Midbrain (tissue), 1 donor: ENCODE data around the gene ACBD4.
A peak's percentile ranks its signal among the peaks of the same experiment; 100 is the strongest.

ENCODE experiments used
- DNase-seq: peaks from one replicate; lab custom pipeline; 2025; lab: John Stamatoyannopoulos, UW

The ACBD4 gene

GRCh38 chr17:45135192-45135977 lies at the start of gene ACBD4:
Gene ACBD4, plus strand, starts transcription at chr17:45135687. Its CDS starts 458 bp downstream, at chr17:45136145.
- DNase-seq: peak; percentile 94

DNA sequence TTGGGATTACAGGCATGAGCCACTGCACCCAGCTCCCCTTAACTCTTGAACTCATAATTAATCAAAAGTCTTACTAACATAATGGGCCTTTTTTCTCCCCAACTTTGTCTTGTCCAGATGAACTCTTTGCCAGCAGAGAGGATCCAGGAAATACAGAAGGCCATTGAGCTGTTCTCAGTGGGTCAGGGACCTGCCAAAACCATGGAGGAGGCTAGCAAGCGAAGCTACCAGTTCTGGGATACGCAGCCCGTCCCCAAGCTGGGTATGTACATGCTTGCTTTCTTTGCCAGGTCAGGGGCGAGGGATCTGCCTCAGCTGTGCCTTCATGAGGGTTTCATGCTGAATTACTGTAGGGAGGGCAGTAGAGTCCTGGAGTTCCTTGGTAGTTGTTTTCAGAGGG lies 49.1 kb upstream of the ACBD4 start:
- no peak for DNase-seq

GRCh38 chr17:45086865-45087503 lies 48.5 kb upstream of the ACBD4 start:
- DNase-seq: peak; percentile 40

GRCh38 chr17:45087504-45087975 lies 47.9 kb upstream of the ACBD4 start:
- no peak for DNase-seq

GRCh38 chr17:45087978-45088377 lies 47.5 kb upstream of the ACBD4 start:
- no peak for DNase-seq

GRCh38 chr17:45088741-45089140 lies 46.7 kb upstream of the ACBD4 start:
- DNase-seq: no peak

- DNase-seq: no peak
Measured at GRCh38 chr17:45090711-45091110, 44.8 kb upstream of the ACBD4 start.

DNA sequence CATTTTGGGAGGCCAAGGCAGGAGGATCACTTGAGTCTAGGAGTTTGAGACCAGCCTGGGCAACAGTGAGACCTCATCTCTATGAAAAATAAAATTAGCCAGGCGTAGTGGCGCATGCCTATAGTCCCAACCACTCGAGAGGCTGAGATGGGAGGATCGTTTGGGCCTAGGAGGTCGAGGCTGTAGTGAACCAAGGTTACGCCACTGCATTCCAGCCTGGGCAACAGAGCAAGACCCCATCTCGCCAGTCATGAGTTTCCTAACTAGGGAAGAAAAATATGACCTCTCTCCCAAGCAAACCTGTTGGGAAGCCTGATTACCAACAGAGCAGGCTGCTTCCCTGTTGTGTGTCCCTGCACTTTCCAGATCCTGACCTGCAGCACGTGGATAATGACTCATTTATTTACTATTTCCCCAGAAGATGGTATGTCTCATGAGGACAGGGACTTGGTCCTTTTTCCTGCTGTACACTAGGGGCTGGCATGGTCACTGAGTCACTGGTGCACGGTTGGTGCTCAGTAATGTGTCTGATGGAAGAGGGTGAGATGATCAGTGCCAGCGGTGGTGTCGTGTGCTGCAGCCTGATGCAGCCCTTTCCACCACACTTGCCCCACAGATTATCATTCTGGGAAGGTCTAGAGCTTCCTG lies 43.6 kb upstream of the ACBD4 start:
- DNase-seq: no peak

GRCh38 chr17:45092911-45093430 lies 42.5 kb upstream of the ACBD4 start:
- DNase-seq: peak; percentile 97

DNA sequence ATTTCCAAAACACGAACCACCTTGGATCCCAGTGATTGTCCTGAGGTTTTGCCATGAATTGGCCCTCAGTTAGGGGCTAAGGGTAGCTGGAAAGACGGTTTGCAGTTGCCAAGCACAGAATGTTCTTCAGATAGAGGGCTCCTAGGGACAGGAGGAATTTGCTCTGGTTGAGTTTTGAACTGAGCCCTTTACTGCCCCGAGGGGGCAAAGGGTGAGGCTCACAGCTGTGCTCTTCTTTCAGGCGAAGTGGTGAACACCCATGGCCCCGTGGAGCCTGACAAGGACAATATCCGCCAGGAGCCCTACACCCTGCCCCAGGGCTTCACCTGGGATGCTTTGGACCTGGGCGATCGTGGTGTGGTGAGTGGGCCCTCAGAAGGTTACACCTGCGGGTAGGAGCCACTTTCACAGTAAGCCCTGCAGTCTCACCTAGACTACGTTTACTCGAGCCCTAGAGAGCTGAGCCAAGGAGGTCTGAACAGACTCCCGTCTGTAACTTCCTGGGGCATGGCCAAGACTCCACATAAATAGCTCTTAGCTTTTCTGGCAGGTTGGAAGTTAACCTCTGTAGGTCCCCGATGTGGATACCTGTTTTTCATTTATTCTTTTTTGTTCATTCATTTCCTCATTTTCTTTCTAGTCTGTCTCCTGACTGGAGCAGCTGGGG lies 41.9 kb upstream of the ACBD4 start:
- no peak for DNase-seq

GRCh38 chr17:45096141-45096540 lies 39.3 kb upstream of the ACBD4 start:
- DNase-seq: peak; percentile 32

DNA sequence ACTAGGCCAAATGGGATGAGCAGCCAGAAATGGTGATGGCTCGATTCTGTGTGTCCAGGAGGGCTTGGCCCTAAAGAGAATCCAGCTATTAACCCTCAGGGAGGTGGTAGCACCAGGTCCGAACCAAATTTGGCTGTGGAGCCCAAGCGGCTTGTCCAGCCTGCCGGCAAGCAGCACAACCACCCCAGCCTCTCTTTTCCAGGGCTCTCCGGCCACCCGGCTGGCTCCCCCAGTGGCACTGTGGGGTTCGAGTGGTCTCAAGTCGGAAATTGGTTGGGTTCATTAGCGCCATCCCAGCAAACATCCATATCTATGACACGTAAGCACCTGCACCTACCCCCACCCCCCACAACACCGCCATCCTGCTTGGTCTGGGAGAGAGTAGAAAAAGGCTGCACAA lies 38.6 kb upstream of the ACBD4 start:
- DNase-seq: no peak

GRCh38 chr17:45098081-45098868 lies 37.2 kb upstream of the ACBD4 start:
- DNase-seq: no peak

GRCh38 chr17:45098869-45099616 lies 36.4 kb upstream of the ACBD4 start:
- peak; percentile 82 for DNase-seq

GRCh38 chr17:45101546-45101882 lies 34.0 kb upstream of the ACBD4 start:
- DNase-seq: no peak

- no peak for DNase-seq
Measured at GRCh38 chr17:45101883-45102811, 33.3 kb upstream of the ACBD4 start.

- no peak for DNase-seq
Measured at GRCh38 chr17:45102856-45103255, 32.6 kb upstream of the ACBD4 start.

- no peak for DNase-seq
Measured at GRCh38 chr17:45103269-45103795, 32.2 kb upstream of the ACBD4 start.

GRCh38 chr17:45104029-45104428 lies 31.5 kb upstream of the ACBD4 start:
- no peak for DNase-seq
